ENCODE results near the gene SLC24A3.

GRCh38 chr20:19501476-19502115 lies 289.2 kb downstream of the SLC24A3 start:
- TF ChIP-seq CTCF (IDR thresholded peaks at IDR 0.05) (no peak), ZFX (IDR thresholded peaks at IDR 0.05; ENCODE audit: borderline replicate concordance) (no peak)
